NCI-H1930 (cell line): Measurements from ENCODE around the gene MYO7A.

Source experiments
- DNase-seq, 2 experiments: peaks; one replicate each; lab custom pipeline; 2025; lab: John Stamatoyannopoulos, UW

Gene MYO7A

DNA sequence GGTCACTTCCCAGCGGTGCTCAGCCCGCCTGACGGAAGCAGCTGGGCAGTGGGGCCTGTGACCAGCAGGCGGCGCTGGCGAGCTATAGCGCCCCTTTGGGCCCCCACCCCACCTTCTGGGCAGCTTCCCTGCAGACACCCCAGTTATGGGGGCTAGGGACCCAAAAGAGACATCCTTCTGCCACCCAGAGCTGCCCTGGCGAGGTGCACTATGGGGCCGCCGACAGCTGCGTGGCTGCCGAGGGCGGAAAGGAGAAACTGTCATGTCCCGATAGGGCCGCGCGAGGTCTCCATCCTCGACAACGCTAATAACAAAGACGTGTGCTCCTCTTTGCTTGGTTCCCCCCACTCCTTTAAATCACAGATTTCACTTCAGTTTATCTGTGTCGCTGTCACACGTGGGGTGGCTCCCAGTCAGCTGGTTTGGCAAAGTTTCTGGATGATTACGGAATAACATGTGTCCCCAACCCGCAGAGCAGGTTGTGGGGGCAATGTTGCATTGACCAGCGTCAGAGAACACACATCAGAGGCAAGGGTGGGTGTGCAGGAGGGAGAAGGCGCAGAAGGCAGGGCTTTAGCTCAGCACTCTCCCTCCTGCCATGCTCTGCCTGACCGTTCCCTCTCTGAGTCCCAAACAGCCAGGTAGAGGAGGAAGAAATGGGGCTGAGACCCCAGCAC lies 673 bp upstream of the MYO7A start:
- peak in 1 of 2 experiments; percentile 43 for DNase-seq

GRCh38 chr11:77129069-77129841 lies 1.2 kb downstream of the MYO7A start:
- DNase-seq: no peak

- DNase-seq: no peak
These were observed 2.1 kb downstream of the MYO7A start for GRCh38 chr11:77129842-77130756.

- DNase-seq: no peak
These were observed 2.9 kb downstream of the MYO7A start for GRCh38 chr11:77130763-77131513.

DNA sequence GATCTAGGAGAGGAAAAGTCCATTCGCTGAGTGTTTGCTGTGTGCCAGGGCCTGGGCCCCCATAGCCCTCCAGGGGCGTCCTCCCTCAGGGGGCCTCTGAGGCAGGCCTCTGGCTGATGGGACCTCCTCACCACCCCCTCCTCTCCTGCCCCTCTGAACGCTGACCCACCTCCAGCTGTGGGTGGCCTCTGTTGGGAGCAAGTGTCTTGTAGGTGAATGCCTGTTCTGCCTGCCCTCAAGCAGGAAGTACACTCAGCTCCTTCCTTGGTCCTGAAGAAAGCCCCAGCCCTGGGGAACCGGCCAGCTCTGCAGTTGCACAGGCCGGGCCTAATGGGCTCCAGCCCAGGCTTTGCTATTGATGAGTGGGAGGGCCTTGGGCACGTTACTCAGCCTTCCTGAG lies 3.5 kb downstream of the MYO7A start:
- DNase-seq: no peak

GRCh38 chr11:77135069-77135468 lies 7.0 kb downstream of the MYO7A start:
- DNase-seq: no peak

DNA sequence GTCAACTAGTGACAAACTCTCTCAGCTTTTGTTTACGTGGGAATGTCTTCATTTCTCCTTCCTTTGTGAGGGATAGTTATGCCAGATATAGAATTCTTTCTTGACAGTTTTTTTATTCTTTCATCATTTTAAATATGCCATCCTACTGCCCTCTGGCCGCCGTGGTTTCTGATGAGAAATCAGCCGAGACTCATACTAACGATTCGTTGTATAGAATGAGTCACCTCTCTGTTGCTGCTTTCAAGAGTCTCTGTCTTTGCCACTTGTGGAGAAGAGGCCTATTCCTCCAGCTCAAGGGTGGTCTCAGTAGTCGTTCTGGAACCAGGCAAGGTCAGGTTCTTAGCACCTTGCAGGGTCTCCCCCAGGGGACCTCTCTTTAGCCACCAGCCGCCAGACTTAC lies 8.0 kb downstream of the MYO7A start:
- DNase-seq: no peak

- DNase-seq: no peak
These were observed 8.9 kb downstream of the MYO7A start for GRCh38 chr11:77136784-77137420.

DNA sequence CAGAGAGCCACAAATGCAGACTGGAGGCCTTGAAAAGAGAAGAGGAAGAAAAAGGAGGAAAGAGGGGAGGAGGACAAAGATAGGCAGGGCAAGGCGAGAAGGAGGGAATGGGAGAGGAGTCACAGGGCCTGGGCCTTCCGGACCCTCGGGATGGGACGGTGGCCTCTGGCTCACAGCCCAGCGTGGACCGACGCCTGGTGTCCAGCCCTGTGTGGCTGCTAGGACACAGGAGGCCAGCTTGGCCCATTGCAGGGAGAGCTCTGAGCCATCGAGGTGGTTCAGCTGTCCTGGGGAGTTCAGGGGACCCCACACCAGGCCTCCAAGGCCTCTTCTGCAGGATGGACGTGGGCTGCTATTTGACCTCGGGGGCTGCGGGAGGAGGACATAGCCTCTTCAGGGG lies 9.4 kb downstream of the MYO7A start:
- no peak for DNase-seq

GRCh38 chr11:77138106-77138649 lies 10.1 kb downstream of the MYO7A start:
- DNase-seq: no peak

- no peak for DNase-seq
These were observed 11.2 kb downstream of the MYO7A start for GRCh38 chr11:77139201-77139600.

- DNase-seq: no peak
These were observed 12.3 kb downstream of the MYO7A start for GRCh38 chr11:77140231-77140851.

GRCh38 chr11:77141034-77141433 lies 13.0 kb downstream of the MYO7A start:
- DNase-seq: no peak

GRCh38 chr11:77141475-77141874 lies 13.4 kb downstream of the MYO7A start:
- DNase-seq: no peak

- no peak for DNase-seq
These were observed 14.3 kb downstream of the MYO7A start for GRCh38 chr11:77142091-77142975.

DNA sequence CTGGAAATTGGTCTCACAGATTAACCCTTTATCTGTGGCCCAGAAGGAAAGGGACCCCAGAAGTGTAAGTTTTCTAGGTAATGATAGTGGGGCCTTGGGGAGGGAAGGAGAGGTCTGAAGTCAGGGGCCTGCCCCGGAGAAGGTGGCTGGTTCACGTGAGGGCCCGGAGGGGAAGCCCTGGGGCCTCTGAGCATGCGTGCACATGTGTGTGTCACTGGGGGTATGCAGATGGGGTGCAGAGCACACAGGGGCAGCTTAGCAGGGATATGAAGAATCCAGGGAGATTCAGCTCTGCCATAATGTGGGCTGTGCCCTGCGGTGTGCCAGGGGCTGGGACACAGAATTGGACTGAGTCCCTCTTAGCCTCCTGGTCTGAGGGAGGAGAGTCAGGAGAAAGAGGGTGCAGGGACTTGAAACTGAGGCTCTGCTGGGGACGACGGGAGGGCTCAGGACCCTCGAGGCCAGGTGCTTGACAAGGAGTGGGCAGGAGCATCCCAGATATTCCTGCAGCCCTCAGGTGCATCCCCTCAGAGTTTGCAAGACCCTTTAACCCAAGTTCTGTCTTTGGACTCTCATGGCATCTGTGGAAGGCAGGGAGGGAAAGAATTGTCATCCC lies 15.5 kb downstream of the MYO7A start:
- no peak for DNase-seq

DNA sequence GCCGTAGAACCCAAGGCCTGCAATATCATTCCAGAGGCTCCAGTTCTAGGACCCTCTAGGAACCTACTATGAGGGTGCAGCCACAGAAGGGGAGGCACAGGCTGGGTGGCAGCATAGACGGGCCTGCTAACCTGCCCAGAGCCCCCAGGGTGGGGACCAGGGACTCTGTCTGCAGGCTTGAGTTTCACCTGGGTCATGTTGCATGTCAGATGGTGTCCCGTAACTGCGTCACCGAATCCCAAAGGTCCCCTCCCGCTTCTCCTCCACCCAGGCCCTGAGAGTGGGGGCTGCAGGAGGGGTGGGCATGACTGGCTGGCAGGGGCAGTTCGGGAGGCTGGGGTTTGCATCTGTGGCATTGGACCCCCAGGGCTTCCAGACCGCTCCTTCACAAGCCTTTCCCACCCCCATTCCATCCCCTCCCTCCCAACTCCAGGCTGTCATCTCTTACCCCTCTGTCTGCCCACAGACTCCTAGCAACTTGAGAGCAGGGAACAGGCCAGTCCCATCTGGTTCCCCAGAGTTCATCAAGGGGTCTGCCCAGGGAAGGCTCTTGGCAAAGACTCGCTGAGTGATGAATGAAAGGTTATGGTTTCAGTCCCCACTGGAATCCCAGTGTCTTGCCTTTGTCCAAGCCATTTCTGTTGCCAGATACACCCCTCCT lies 16.3 kb downstream of the MYO7A start:
- DNase-seq: no peak

DNA sequence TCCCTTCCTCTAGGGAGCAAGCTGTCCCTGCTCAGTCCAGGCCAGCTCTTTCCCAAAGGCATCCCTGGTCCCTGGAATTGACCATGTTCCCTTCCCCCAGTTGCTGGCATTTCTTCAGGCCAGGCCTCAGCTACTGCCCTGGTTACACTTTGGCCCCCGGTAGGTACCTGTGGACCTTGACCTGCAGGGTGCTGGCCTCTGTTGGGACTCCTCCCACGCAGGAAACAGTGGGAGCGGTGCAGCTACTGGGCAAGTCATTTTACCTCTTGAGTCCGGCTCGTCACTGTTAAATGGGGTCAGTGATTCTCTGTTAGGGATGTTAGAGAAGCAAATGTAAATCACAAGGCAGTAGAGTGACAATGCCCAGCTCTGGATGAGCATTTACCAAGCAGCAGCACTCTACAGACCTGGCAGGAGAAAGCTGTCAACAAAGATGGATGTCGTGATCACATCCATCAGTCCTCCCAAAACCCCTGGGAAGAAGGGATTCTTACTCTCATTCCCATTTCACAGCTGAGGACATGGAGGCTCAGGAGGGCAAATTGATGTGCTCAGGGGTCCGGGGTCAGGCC lies 16.9 kb downstream of the MYO7A start:
- DNase-seq: no peak
